Kidney glomerular epithelial cell (primary cell): Measurements from ENCODE around the gene ATP9B.

Experiments
- DNase-seq: peaks from one replicate; lab custom pipeline; 2025; lab: John Stamatoyannopoulos, UW

The ATP9B gene

DNA sequence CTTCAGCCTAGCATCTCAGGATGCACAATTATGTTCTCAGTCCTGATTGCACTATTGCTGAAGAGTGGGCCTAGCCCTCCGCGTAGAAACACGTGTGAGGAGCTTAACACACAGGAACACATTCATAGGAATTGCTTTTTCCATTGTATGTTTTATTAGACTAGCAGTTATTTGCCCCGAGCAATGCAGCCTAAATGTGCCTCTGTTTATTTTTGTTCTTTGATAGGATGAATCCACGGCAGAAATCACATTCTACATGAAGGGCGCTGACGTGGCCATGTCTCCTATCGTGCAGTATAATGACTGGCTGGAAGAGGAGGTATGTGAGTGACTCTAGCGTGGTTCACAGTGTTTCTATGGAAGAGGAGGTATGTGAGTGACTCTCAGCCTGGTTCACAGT is 260.6 kb downstream of the ATP9B start:
- DNase-seq = no peak

DNA sequence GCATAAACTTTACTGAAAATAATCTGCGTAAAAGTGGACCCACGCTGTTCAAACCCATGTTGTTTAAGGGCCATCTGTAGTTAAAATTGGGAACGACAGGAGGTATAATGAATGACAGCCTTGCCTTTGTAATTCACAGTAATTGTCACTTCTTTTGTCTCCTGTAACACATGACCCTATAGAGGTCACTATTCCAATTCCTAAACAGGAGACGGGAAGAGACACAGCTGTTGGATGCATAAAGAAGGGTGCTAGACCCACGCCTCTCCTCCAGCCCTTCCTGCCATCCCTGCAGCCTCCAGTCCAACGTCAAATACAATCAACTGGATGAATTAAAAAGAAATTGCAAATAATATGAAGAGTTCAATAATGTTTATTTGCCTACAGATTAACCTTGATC is 263.5 kb downstream of the ATP9B start:
- no peak for DNase-seq

DNA sequence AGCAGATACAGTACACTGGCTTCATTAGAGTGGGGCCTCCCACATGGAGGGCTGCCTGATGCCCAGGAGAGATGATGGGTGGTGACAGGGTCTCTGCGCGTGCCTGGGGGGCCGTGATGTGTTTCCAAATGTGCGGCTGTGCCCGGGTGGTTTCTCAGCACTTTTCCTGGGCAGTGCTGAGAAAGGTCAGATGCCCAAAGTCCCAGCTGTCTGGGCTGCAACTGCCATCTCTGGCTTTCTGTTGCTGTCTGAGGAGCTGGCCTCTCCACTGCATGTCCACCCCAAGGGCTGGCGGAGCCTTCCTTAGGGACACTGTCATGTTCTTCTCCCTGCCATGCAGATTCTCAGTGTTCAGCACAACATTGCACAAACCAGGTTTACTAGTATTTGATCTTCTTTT is 263.9 kb downstream of the ATP9B start:
- no peak for DNase-seq

GRCh38 chr18:79334496-79335233 is 265.5 kb downstream of the ATP9B start:
- no peak for DNase-seq

DNA sequence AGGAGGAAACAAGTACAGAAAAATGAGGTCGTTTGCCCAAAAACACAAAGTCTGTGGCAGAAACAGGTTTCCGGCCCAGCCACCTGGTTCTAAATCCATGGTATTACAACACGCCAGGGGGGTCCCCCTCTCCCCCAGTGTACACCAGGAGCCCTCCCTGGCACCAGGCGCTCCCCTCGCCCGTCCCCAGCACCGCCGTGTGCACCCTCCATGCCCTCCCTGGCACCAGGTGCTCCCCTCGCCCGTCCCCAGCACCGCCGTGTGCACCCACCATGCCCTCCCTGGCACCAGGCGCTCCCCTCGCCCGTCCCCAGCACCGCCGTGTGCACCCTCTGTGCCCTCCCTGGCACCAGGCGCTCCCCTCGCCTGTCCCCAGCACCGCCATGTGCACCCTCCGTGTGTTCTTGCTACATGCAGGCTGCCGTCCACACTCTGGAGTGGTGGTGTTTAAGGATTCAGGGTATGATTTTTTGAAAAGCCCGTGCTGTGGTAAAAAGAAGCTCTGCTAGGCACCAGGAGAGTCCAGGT is 266.7 kb downstream of the ATP9B start:
- no peak for DNase-seq

DNA sequence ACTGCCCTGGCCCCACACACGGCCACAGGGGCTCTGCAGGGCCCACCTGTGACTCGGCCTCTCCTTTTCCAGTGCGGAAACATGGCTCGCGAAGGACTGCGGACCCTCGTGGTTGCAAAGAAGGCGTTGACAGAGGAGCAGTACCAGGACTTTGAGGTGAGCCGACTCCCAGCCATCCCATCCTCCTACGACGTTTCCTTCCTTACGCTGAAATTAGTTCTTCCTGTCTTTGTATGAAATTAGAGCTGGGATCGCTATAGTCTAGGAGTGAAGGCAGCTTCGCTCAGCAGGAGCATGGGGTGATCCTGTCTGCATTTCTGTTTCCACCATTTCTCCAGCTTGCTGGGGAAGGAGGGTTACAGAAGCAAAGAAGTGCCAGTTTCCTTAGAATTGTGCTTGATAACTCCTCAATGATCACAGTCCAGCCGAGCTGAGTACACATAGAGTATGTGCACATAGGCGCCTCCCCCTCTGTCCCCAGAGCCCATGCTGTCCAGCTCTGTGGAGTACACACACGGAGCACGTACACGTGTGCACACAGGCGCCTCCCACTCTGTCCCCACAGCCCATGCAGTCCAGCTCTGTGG is 267.5 kb downstream of the ATP9B start:
- DNase-seq = no peak

- DNase-seq = no peak
These were observed 268.0 kb downstream of the ATP9B start for GRCh38 chr18:79337184-79337583.

DNA sequence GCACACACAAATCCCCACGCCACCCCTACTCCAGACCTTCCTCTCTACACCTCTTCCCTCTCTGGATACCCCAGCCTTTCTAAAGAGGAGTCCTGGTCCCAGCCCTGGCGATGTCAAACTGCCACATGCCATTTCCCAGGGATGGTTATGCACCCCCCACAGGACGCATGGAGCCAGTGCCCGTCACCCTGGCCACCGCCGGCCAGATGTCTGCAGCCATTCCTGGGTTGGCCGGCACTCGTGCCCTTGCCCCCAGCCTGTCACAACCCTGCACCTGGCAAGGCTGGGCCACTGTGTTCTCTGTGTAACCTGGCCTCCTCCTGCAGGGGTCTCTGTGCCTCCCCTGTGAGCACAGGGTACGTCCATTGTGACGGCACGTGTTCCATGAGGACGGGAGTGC is 268.4 kb downstream of the ATP9B start:
- no peak for DNase-seq

DNA sequence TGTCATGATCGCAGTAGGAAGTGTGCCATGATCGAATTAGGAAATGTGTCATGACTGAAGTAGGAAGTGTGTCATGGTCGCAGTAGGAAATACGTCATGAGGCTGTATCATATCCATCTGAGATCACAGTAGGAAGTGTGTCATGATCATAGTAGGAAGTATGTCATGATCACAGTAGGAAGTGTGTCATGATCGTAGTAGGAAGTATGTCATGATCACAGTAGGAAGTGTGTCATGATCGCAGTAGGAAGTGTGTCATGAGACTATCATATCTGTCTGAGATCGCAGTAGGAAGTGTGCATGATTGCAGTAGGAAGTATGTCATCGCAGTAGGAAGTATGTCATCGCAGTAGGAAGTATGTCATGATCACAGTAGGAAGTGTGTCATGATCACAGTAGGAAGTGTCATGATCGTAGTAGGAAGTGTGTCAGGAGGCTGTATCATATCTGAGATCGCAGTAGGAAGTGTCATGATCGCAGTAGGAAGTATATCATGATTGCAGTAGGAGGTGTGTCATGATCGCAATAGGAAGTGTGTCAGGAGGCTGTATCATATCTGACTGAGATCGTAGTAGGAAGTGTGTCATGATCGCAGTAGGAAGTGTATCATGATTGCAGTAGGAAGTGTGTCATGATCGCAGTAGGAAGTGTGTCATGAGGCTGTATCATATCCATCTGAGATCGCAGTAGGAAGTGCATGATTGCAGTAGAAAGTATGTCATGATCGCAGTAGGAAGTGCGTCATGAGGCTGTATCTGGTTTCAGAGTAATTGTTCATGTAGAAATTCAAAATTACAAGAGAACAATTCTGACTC is 270.1 kb downstream of the ATP9B start:
- DNase-seq = no peak

- peak; percentile 1 for DNase-seq
These were observed 274.5 kb downstream of the ATP9B start for GRCh38 chr18:79343567-79344207.

GRCh38 chr18:79344208-79344581 is 275.0 kb downstream of the ATP9B start:
- no peak for DNase-seq

DNA sequence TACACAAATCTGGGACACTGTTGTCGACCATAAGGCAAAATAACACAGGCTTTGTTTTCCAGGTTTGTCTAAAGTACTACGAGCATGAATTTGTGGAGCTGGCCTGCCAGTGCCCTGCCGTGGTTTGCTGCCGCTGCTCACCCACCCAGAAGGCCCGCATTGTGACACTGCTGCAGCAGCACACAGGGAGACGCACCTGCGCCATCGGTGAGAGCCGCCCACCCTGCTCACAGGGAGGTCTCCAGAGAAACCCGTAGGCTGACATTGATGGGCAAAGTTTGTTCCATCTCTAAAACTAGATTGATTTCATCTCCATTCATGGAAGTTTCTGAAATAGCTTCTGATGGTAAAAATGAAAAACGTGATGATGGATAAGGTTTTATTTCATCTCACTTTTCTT is 276.2 kb downstream of the ATP9B start:
- no peak for DNase-seq

- no peak for DNase-seq
These were observed 276.8 kb downstream of the ATP9B start for GRCh38 chr18:79345981-79346380.

GRCh38 chr18:79348066-79348465 is 278.9 kb downstream of the ATP9B start:
- no peak for DNase-seq

DNA sequence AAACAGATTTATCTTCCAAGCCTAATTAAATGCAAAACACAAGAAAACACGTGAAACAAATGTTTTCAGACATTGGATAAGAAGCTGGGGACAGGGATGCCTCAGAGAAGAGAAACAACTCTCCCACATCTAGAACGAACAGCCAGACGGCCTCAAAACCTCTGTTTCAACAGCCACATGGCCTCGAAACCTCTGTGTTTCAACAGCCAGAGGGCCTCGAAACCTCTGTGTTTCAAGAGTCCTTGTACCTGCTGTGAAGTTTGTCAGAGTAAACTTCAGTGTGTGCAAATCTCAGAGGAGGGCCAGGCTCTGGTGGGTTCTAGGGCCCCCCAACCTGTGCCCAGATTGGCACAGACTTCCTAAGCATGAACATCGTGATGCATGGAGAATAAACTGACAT is 283.2 kb downstream of the ATP9B start:
- DNase-seq = no peak

- no peak for DNase-seq
These were observed 284.1 kb downstream of the ATP9B start for GRCh38 chr18:79353267-79353666.

DNA sequence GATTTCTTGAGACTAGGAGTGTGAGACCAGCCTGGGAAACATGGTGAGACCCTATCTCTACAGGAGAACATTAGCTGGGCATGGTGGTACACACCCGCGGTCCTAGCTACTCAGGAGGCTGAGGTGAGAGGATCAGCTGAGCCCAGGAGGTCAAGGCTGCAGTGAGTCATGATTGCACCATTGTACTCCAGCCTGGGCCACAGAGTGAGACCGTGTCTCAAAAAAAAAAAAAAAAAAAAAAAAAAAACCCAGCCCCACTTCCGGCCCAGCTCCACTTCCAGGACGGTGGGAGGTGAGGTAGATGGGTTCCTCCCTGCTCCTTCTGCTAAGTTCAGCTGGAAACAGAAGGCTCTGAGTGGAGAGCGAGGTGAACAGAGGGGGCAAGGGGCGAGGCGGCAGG is 285.2 kb downstream of the ATP9B start:
- no peak for DNase-seq

DNA sequence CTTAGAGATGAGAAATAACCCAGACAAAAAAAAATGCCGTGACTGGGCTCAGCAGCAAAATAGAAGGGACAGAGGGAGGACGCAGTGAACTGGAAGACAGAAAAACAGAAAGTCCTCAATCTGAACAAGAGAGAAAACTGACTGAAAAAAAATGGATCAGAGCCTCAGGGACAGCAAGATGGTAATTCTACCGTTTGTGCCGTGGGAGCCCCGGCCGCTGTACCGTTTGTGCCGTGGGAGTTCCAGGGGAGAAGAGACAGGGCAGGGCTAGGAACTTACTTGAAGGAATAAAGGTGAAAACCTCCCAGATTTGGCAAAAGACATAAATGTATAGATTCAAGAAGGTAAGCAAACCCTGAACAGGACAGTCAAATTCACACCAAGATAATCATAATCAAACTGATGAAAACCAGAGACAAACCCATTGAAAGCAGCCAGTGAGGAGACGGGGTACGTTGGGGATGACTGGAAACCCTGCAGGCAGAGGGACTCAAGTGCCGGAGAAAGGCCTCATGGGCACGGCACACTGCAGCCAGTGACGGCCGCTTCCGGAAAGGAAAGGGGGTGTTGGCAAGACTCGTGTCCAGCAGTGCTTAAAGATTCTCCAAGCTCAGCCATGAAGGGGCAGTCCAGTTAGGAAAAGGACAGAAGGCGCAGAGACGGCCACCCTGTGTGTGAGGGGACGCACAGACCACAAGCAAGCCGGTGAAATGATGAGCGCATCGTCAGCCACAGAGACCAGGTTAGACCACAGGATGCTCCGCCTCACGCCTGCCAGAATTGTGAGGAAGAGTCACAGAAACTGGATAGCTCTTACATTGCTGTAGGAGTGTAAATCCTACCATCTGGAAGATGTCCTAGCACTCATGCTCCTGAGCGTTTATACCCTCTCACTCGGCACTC is 286.5 kb downstream of the ATP9B start:
- DNase-seq = no peak

DNA sequence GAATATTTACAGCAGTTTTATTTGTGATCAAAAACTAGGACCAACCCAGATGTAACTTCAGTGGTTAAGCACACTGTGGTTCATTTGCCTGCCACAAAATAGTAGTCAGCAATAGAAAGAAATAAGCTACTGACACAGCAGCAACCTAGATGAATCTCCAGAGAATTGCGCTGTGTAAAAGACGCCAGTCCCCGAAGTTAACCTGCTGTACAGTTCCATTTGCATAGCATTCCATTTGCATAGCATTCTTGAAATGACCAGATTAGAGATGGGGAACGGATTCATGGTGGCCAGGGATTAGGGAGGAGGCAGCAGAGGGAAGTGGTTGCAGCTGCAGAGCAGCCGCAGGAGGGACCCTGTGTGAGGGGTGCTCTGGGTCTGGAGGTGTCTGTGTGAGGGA is 287.2 kb downstream of the ATP9B start:
- no peak for DNase-seq

DNA sequence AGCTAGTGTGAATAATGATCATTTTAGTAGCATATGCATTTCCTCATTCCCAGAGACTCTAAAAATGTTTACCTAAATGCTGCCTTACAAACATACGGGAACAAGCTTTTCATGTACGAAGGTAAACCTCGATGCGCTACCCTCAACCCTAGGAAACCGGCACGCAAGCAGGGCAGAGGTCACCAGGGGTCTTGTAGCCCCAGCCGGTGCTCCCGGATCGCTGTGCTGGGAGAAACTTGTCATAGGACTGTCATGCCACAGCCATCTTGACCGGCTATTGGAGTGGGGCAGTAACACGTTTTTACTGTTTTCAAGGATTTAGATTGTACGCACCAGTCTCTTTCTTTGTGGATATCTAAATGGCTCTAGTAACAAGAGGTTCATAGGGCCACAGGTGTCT is 291.7 kb downstream of the ATP9B start:
- no peak for DNase-seq

GRCh38 chr18:79361766-79362522 is 292.8 kb downstream of the ATP9B start:
- DNase-seq = no peak
